ENCODE data around the gene SSRP1. TPM values are rescaled to one million over a fixed set of nuclear protein-coding genes. Genes with fewer than 3 reads are reported as not detected.

Gene SSRP1
- total RNA-seq, 1 donor from 2014 or later, result 85.4 TPM

- Histone ChIP-seq H3K36me3 (peaks cover 2 to 49% of the 10 kb centered on the region in 2 donors), H3K4me1 (peaks cover 88% of the 10 kb centered on the region)
Measured at GRCh38 chr11:57310091-57310490, 25.6 kb downstream of the SSRP1 start.

GRCh38 chr11:57309106-57310059 is 26.3 kb downstream of the SSRP1 start:
- Histone ChIP-seq H3K27ac (peak overlapping the region; percentile 93), H3K9me3 (no peaks in the 10 kb centered on the region), H3K4me1 (peaks cover 95% of the 10 kb centered on the region), H3K36me3 (peaks cover 2 to 42% of the 10 kb centered on the region in 2 donors), H3K27me3 (no peaks in the 10 kb centered on the region), H3K4me3 (no peak overlapping the region)
- no peak for TF ChIP-seq POLR2A (IDR thresholded peaks at IDR 0.05)
- TF ChIP-seq, protein P1, sequence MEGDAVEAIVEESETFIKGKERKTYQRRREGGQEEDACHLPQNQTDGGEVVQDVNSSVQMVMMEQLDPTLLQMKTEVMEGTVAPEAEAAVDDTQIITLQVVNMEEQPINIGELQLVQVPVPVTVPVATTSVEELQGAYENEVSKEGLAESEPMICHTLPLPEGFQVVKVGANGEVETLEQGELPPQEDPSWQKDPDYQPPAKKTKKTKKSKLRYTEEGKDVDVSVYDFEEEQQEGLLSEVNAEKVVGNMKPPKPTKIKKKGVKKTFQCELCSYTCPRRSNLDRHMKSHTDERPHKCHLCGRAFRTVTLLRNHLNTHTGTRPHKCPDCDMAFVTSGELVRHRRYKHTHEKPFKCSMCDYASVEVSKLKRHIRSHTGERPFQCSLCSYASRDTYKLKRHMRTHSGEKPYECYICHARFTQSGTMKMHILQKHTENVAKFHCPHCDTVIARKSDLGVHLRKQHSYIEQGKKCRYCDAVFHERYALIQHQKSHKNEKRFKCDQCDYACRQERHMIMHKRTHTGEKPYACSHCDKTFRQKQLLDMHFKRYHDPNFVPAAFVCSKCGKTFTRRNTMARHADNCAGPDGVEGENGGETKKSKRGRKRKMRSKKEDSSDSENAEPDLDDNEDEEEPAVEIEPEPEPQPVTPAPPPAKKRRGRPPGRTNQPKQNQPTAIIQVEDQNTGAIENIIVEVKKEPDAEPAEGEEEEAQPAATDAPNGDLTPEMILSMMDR (IDR thresholded peaks at IDR 0.05), result no peak
- no peak for TF ChIP-seq POLR2AphosphoS5 (IDR thresholded peaks at IDR 0.05; ENCODE audit: insufficient read depth in 1 of 2, low read depth in 1 of 2)
- no peak for DNase-seq (ENCODE audit: extremely low spot score in 2 of 2)
- intact Hi-C loops (cut with DNase I), result loop anchor here (5.0 kb wide), 1 partner anchor 1268 kb away; the partner anchor contains the start of genes LPXN and ZFP91

More at GRCh38 chr11:57310091-57310490, 25.6 kb downstream of the SSRP1 start:
- no peak for DNase-seq (ENCODE audit: extremely low spot score in 2 of 2)
- no peaks in the 10 kb centered on the region for H3K27me3 ChIP-seq
- TF ChIP-seq POLR2A (IDR thresholded peaks at IDR 0.05), result no peak
- TF ChIP-seq, protein P1 (IDR thresholded peaks at IDR 0.05), result no peak
- TF ChIP-seq POLR2AphosphoS5 (IDR thresholded peaks at IDR 0.05; ENCODE audit: insufficient read depth in 1 of 2, low read depth in 1 of 2), result no peak
- H3K27ac ChIP-seq, result peak overlapping the region; percentile 93
- intact Hi-C loops (cut with DNase I), result loop anchor here (5.0 kb wide), 1 partner anchor 1267 kb away; the partner anchor contains the start of genes LPXN and ZFP91
- H3K4me3 ChIP-seq, result peak overlapping the region; percentile 50 to 57
- H3K9me3 ChIP-seq, result no peaks in the 10 kb centered on the region

DNA sequence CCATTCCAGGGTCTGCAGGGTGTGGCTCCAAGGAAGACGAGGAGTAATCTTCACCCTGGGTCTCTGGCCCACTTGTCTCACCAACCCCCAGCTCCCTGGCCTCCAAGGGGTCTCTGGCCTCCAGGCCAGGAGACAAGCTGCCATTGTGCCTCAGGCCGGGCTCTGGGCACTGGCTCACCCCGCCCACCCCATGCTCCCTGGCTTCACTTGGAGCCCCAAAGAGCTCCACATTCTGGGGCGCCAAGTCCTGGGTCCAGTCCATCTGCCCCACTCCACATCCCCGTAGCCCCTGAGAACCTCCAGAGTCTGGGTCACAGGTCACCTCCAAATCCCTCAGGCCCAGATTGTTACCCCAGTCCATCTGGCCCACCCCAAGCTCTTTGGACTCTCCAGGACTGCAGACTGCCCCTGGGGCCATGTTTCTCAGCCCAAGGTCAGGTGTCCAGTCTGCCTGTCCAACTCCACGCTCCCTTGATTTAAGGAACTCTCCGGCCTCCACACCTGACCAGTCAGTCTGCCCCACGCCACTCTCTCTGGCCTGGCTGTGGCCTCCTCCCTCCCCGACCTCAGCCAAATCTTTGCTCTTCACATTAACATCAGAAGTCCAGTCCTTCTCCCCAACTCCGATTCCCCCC is 27.1 kb downstream of the SSRP1 start:
- Histone ChIP-seq H3K36me3 (peaks cover 0 to 33% of the 10 kb centered on the region in 2 donors), H3K4me1 (peaks cover 98% of the 10 kb centered on the region), H3K27me3 (no peaks in the 10 kb centered on the region), H3K9me3 (no peaks in the 10 kb centered on the region), H3K4me3 (peak overlapping the region in 1 of 2 donors; percentile 2), H3K27ac (peak overlapping the region; percentile 93)
- DNase-seq (ENCODE audit: extremely low spot score in 2 of 2), result no peak
- intact Hi-C loops (cut with DNase I), result no loop called here
- TF ChIP-seq, protein P1 (IDR thresholded peaks at IDR 0.05), result no peak
- TF ChIP-seq POLR2AphosphoS5 (IDR thresholded peaks at IDR 0.05; ENCODE audit: insufficient read depth in 1 of 2, low read depth in 1 of 2), result no peak

DNA sequence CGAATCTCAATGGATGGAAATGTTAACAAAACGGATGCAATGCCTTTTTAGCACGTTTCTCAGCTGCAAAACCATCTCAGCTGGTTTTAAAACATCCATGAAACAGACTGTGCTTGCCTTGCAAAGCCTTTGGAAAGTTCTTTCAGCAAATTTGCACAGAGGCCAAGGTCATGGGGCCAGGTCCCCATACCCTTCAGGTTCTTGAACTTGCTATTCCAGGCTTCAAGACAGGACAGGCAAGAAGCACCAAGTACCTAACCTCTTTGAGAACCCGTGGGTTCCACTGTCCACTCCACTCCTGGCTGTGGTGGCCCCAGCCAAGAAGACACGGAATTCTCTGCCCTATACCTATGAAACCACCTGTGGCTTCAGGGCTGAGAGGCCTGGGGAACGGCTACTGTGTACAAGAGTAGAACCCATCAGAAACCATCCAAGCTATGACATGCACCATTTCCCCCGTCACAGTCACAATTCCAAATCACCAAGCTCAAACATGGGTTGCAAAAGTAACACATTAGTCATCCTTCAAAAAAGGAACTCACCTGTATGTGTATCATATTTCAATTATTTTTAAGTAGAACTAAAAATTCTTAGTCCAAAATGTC is 27.9 kb downstream of the SSRP1 start:
- no peaks in the 10 kb centered on the region for H3K27me3 ChIP-seq
- H3K9me3 ChIP-seq, result no peaks in the 10 kb centered on the region
- peaks cover 0 to 32% of the 10 kb centered on the region in 2 donors for H3K36me3 ChIP-seq
- peaks cover 96% of the 10 kb centered on the region for H3K4me1 ChIP-seq
- intact Hi-C loops (cut with DNase I), result no loop called here
- peak overlapping the region; percentile 93 for H3K27ac ChIP-seq
- DNase-seq (ENCODE audit: extremely low spot score in 2 of 2), result no peak
- TF ChIP-seq POLR2AphosphoS5 (IDR thresholded peaks at IDR 0.05; ENCODE audit: insufficient read depth in 1 of 2, low read depth in 1 of 2) (peak in 1 of 2 donors; percentile 44), POLR2A (IDR thresholded peaks at IDR 0.05) (no peak)
- TF ChIP-seq, protein P1 (IDR thresholded peaks at IDR 0.05), result no peak
- H3K4me3 ChIP-seq, result no peak overlapping the region
